Medulla oblongata (tissue), 1 donor: ENCODE results near the gene SORCS2.

Experiments
- DNase-seq: peaks from one replicate; pipeline ENCODE4 v3.0.0-alpha.2; 2015; ENCODE audit errors: extremely low spot score

The SORCS2 gene

GRCh38 chr4:7192252-7193029, at the start of gene SORCS2:
SORCS2 (plus strand) TSS chr4:7192538.
- DNase-seq = peak; percentile 77

- DNase-seq = no peak
These were observed 47.7 kb upstream of the SORCS2 start for GRCh38 chr4:7144374-7145290.

GRCh38 chr4:7145291-7145934, 46.9 kb upstream of the SORCS2 start:
- no peak for DNase-seq

GRCh38 chr4:7146059-7146785, 46.1 kb upstream of the SORCS2 start:
- no peak for DNase-seq

GRCh38 chr4:7146786-7147115, 45.6 kb upstream of the SORCS2 start:
- no peak for DNase-seq

GRCh38 chr4:7147261-7147660, 45.1 kb upstream of the SORCS2 start:
- DNase-seq = no peak

- DNase-seq = no peak
These were observed 44.6 kb upstream of the SORCS2 start for GRCh38 chr4:7147661-7148310.

- no peak for DNase-seq
These were observed 44.0 kb upstream of the SORCS2 start for GRCh38 chr4:7148337-7148736.

- no peak for DNase-seq
These were observed 42.2 kb upstream of the SORCS2 start for GRCh38 chr4:7150036-7150635.

- no peak for DNase-seq
These were observed 40.6 kb upstream of the SORCS2 start for GRCh38 chr4:7151668-7152227.

GRCh38 chr4:7153711-7154110, 38.6 kb upstream of the SORCS2 start:
- DNase-seq = no peak

- no peak for DNase-seq
These were observed 37.9 kb upstream of the SORCS2 start for GRCh38 chr4:7154351-7154981.

- no peak for DNase-seq
These were observed 36.7 kb upstream of the SORCS2 start for GRCh38 chr4:7155590-7156071.

GRCh38 chr4:7156328-7156727, 36.0 kb upstream of the SORCS2 start:
- DNase-seq = no peak

GRCh38 chr4:7156761-7157488, 35.4 kb upstream of the SORCS2 start:
- DNase-seq = no peak

- DNase-seq = no peak
These were observed 34.7 kb upstream of the SORCS2 start for GRCh38 chr4:7157666-7158065.

GRCh38 chr4:7158081-7158750, 34.1 kb upstream of the SORCS2 start:
- DNase-seq = no peak

- no peak for DNase-seq
These were observed 33.3 kb upstream of the SORCS2 start for GRCh38 chr4:7158991-7159390.

GRCh38 chr4:7159923-7160322, 32.4 kb upstream of the SORCS2 start:
- DNase-seq = no peak
